Ishikawa (cell line): ENCODE data around the gene ZSWIM9.

ENCODE experiments used
- CEBPB ChIP-seq: IDR thresholded peaks from 2 replicates; pipeline ENCODE4 v1.6.1; 2012
- CREB1 ChIP-seq: IDR thresholded peaks from 2 replicates; pipeline ENCODE4 v1.6.1; 2012; ENCODE audit warnings: low read depth
- EGR1 ChIP-seq: IDR thresholded peaks from 2 replicates; pipeline ENCODE4 v1.6.1; 2012
- EP300 ChIP-seq: IDR thresholded peaks from 2 replicates; pipeline ENCODE4 v1.6.1; 2012; ENCODE audit warnings: borderline replicate concordance
- FOXM1 ChIP-seq: IDR thresholded peaks from 2 replicates; pipeline ENCODE4 v1.6.1; 2012; ENCODE audit warnings: low read depth, borderline replicate concordance
- NFIC ChIP-seq: IDR thresholded peaks from 2 replicates; pipeline ENCODE4 v1.6.1; 2012
- RAD21 ChIP-seq: IDR thresholded peaks from 2 replicates; pipeline ENCODE4 v1.6.1; 2012; ENCODE audit warnings: low read depth
- TAF1 ChIP-seq: IDR thresholded peaks from 2 replicates; pipeline ENCODE4 v1.6.1; 2012; ENCODE audit warnings: low read depth, mild to moderate bottlenecking
- TCF12 ChIP-seq: IDR thresholded peaks from 2 replicates; pipeline ENCODE4 v1.6.1; 2012; ENCODE audit warnings: low read depth
- TEAD4 ChIP-seq: IDR thresholded peaks from 2 replicates; pipeline ENCODE4 v1.6.1; 2012
- YY1 ChIP-seq: IDR thresholded peaks from 2 replicates; pipeline ENCODE4 v1.6.1; 2012; ENCODE audit warnings: low read depth
- ZBTB7A ChIP-seq: IDR thresholded peaks from 2 replicates; pipeline ENCODE4 v1.6.1; 2012; ENCODE audit warnings: low read depth
- TF ChIP-seq, protein P1 (sequence below): IDR thresholded peaks from 2 replicates; pipeline ENCODE4 v1.6.1; 2012; ENCODE audit warnings: low read depth, mild to moderate bottlenecking
- TF ChIP-seq, protein P2 (sequence below): IDR thresholded peaks from 2 replicates; pipeline ENCODE4 v1.6.1; 2012
- TF ChIP-seq, protein P3 (sequence below): IDR thresholded peaks from 2 replicates; pipeline ENCODE4 v1.6.1; 2012

The ZSWIM9 gene

DNA sequence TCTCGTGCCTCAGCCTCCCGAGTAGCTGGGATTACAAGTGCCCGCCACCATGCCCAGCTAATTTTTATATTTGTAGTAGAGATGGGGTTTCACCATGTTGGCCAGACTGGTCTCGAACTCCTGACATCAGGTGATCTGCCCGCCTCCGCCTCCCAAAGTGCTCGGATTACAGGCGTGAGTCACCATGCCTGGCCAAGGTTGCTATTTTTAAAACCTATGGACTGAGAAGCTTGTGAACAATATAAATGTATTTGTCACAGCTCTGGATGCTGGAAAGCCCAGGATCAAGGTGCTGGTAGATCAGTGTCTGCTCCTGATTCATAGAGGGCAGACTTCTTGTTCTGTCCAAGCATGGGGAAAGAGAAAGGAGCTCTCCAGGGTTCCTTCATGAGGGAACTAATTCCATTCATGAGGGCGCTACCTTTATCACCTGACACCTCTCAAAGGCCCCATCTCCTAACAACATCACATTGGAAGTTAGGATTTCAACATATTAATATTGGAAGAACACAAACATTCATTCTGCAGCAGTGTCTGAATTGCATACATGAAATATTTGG, 69.2 kb downstream of the ZSWIM9 start:
- TF ChIP-seq CEBPB (no peak), TAF1 (no peak), CREB1 (no peak), RAD21 (no peak), TEAD4 (no peak)
- TF ChIP-seq, protein P1, sequence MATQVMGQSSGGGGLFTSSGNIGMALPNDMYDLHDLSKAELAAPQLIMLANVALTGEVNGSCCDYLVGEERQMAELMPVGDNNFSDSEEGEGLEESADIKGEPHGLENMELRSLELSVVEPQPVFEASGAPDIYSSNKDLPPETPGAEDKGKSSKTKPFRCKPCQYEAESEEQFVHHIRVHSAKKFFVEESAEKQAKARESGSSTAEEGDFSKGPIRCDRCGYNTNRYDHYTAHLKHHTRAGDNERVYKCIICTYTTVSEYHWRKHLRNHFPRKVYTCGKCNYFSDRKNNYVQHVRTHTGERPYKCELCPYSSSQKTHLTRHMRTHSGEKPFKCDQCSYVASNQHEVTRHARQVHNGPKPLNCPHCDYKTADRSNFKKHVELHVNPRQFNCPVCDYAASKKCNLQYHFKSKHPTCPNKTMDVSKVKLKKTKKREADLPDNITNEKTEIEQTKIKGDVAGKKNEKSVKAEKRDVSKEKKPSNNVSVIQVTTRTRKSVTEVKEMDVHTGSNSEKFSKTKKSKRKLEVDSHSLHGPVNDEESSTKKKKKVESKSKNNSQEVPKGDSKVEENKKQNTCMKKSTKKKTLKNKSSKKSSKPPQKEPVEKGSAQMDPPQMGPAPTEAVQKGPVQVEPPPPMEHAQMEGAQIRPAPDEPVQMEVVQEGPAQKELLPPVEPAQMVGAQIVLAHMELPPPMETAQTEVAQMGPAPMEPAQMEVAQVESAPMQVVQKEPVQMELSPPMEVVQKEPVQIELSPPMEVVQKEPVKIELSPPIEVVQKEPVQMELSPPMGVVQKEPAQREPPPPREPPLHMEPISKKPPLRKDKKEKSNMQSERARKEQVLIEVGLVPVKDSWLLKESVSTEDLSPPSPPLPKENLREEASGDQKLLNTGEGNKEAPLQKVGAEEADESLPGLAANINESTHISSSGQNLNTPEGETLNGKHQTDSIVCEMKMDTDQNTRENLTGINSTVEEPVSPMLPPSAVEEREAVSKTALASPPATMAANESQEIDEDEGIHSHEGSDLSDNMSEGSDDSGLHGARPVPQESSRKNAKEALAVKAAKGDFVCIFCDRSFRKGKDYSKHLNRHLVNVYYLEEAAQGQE = peak; percentile 31; the same call in 1 of the 2 replicates

DNA sequence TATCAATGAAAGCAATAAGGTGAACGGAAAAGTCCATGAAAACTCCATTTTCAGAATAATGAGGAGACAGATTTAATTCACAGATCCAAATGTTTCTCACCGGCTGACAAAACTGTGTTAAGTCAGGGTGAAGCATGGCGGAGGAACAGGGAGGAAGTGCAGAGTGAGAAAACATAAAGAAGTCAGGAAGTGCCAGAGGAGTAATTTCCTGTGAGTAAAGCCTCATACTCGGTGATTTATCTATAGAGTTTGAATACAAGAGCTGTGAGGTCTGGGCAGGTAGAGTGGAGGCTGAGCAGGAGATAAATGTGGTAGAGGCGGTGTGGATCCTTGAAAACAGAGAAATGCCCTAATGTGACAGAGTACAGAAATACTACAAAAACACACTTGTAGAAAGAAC, 73.8 kb downstream of the ZSWIM9 start:
- no peak for TF ChIP-seq YY1
- no peak for TF ChIP-seq FOXM1
- TF ChIP-seq ZBTB7A = no peak
- TF ChIP-seq RAD21 = no peak
- no peak for TF ChIP-seq EGR1
- TF ChIP-seq, protein P1 = no peak
- TF ChIP-seq EP300 = no peak
- no peak for TF ChIP-seq TCF12
- TF ChIP-seq, protein P2, sequence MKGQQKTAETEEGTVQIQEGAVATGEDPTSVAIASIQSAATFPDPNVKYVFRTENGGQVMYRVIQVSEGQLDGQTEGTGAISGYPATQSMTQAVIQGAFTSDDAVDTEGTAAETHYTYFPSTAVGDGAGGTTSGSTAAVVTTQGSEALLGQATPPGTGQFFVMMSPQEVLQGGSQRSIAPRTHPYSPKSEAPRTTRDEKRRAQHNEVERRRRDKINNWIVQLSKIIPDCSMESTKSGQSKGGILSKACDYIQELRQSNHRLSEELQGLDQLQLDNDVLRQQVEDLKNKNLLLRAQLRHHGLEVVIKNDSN = no peak
- TF ChIP-seq TEAD4 = no peak
- no peak for TF ChIP-seq CREB1
- TF ChIP-seq, protein P3, sequence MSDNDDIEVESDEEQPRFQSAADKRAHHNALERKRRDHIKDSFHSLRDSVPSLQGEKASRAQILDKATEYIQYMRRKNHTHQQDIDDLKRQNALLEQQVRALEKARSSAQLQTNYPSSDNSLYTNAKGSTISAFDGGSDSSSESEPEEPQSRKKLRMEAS = no peak
- TF ChIP-seq TAF1 = no peak
- no peak for TF ChIP-seq NFIC
- no peak for TF ChIP-seq CEBPB

DNA sequence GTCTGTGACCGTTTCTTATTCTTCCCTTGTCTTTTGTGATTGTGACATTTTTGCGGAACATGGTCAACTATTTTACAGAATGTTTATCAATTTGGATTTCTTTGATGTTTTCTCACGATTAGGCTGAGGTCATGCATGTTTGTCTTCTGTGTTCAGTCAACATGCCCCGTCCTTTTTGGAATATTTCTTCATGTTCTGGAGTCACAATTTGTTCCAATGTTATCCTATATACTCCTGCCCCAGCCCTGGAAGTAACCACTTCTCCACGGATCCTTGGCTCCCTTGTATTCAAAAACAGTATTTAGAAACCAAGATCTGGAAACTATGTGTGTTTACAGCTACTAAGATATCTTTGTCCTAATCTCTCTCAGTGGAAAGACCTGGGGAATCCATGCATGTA, 75.6 kb downstream of the ZSWIM9 start:
- TF ChIP-seq FOXM1 (no peak), TEAD4 (no peak), TAF1 (no peak)
- TF ChIP-seq, protein P3 = no peak
- TF ChIP-seq, protein P2 = no peak

DNA sequence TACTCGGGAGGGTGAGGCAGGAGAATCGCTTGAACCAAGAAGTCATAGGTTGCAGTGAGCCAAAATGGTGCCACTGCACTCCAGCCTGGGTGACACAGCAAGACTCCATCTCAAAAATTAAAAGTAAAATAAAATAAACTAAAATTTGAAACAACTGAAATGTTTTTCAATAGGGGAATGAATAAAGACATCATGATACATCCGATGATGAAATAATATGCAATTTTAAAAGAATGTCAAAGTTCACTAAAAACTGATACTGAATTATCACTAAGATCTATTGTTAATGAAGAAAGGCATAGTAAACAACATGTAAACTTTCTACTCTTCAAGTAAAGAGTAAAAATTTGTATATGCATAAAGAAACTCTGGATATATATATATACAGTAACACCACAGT, 76.7 kb downstream of the ZSWIM9 start:
- TF ChIP-seq, protein P3 = no peak
- TF ChIP-seq NFIC (no peak), TEAD4 (no peak), EGR1 (no peak), YY1 (no peak), TCF12 (no peak), EP300 (no peak), FOXM1 (no peak), ZBTB7A (no peak), CREB1 (no peak), CEBPB (no peak), RAD21 (no peak), TAF1 (no peak)
- TF ChIP-seq, protein P2 = no peak
- TF ChIP-seq, protein P1 = no peak
